Stromal cell of bone marrow (primary cell): Measurements from ENCODE around the gene ZNF701.
"Not testable (repeated sequence)": the region's sequence is repeated elsewhere in the genome, so short reads cannot be mapped to it uniquely, and the experiment has no call there.

Source experiments
- DNase-seq: peaks from one replicate; pipeline ENCODE4 v3.0.0-alpha.2; 2012; ENCODE audit warnings: low read depth

Gene ZNF701

GRCh38 chr19:52566588-52566987, 3.5 kb upstream of the ZNF701 start:
- DNase-seq: no peak

- no peak for DNase-seq
Measured at GRCh38 chr19:52567921-52568320, 2.2 kb upstream of the ZNF701 start.

GRCh38 chr19:52569638-52569999, 468 bp upstream of the ZNF701 start:
- DNase-seq: not testable (repeated sequence)

- DNase-seq: no peak
Measured at GRCh38 chr19:52584736-52585440, 14.8 kb downstream of the ZNF701 start.

- DNase-seq: no peak
Measured at GRCh38 chr19:52585604-52586003, 15.5 kb downstream of the ZNF701 start.

GRCh38 chr19:52590728-52591127, 20.6 kb downstream of the ZNF701 start:
- DNase-seq: no peak

GRCh38 chr19:52592301-52592700, 22.2 kb downstream of the ZNF701 start:
- no peak for DNase-seq

- not testable (repeated sequence) for DNase-seq
Measured at GRCh38 chr19:52593441-52593840, 23.4 kb downstream of the ZNF701 start.

- no peak for DNase-seq
Measured at GRCh38 chr19:52599241-52599640, 29.2 kb downstream of the ZNF701 start.

- DNase-seq: no peak
Measured at GRCh38 chr19:52600639-52601024, 30.5 kb downstream of the ZNF701 start.

- DNase-seq: peak; percentile 89
Measured at GRCh38 chr19:52601025-52601973, 31.2 kb downstream of the ZNF701 start.

- DNase-seq: not testable (repeated sequence)
Measured at GRCh38 chr19:52601974-52602366, 31.9 kb downstream of the ZNF701 start.

- DNase-seq: no peak
Measured at GRCh38 chr19:52602941-52603340, 32.9 kb downstream of the ZNF701 start.

GRCh38 chr19:52603558-52604207, 33.6 kb downstream of the ZNF701 start:
- DNase-seq: peak; percentile 82

- no peak for DNase-seq
Measured at GRCh38 chr19:52613299-52613906, 43.3 kb downstream of the ZNF701 start.

GRCh38 chr19:52621376-52621775, 51.3 kb downstream of the ZNF701 start:
- no peak for DNase-seq

- no peak for DNase-seq
Measured at GRCh38 chr19:52622261-52622660, 52.2 kb downstream of the ZNF701 start.

GRCh38 chr19:52626915-52627314, 56.8 kb downstream of the ZNF701 start:
- DNase-seq: no peak

- DNase-seq: not testable (repeated sequence)
Measured at GRCh38 chr19:52627441-52627840, 57.4 kb downstream of the ZNF701 start.

GRCh38 chr19:52635786-52636570, 65.9 kb downstream of the ZNF701 start:
- peak; percentile 21 for DNase-seq
